ENCODE data around the gene OCA2. TPM values are rescaled to one million over a fixed set of nuclear protein-coding genes. Genes with fewer than 3 reads are reported as not detected.

Gene OCA2
- total and polyA plus RNA-seq, 2 of the 13 experiments (the other 11 are each of a cell fraction or from before 2014, with no cell fraction given) = 0.02 to 0.05 TPM

DNA sequence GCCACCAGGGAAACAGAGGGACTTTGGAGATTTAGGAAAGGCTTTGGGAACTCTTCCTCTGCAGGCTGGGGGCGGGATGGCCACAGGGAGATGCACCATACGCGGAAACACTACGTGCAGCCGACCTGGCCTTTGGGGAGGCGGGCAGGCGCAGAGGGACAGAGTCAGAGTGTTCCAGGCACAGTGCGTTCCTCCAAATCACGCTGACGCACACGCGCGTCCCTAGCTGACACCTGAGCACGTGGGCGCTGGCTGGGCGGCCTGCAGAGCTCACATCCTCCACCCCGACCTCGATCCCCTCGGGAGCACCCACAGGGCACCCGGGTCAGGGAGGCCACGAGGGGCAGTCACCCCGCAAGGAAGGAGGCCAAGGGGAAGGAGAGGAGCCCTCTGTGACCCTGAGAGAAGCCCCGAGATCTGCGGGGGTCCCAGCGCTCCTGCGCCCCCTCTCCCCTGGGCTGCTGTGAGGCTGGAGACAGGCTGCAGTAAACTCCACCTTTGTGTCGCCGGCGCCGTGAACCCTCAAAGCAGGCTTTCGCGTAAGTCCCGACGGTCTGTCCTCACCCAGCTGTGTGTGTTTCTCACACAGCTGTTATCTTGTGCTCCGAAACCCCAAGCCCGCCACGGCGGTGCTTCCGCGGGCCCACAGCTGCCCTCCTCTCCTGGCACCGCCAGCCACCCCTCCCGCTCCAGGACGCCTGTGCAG is 196.3 kb downstream of the OCA2 start (continued):
- TF ChIP-seq, protein P1, sequence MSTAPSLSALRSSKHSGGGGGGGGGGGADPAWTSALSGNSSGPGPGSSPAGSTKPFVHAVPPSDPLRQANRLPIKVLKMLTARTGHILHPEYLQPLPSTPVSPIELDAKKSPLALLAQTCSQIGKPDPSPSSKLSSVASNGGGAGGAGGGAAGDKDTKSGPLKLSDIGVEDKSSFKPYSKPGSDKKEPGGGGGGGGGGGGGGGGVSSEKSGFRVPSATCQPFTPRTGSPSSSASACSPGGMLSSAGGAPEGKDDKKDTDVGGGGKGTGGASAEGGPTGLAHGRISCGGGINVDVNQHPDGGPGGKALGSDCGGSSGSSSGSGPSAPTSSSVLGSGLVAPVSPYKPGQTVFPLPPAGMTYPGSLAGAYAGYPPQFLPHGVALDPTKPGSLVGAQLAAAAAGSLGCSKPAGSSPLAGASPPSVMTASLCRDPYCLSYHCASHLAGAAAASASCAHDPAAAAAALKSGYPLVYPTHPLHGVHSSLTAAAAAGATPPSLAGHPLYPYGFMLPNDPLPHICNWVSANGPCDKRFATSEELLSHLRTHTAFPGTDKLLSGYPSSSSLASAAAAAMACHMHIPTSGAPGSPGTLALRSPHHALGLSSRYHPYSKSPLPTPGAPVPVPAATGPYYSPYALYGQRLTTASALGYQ (CRISPR knock-in tag; IDR thresholded peaks at IDR 0.05) = no peak
- TF ChIP-seq, protein P2, sequence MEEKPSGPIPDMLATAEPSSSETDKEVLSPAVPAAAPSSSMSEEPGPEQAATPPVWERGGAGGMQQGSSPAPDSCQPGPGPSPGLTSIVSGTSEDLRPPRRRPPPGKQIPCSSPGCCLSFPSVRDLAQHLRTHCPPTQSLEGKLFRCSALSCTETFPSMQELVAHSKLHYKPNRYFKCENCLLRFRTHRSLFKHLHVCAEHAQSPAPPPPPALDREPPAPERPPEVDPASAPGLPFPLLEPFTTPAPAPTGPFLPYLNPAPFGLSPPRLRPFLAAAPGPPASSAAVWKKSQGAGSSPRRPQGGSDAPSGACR (CRISPR knock-in tag; IDR thresholded peaks at IDR 0.05) = no peak

DNA sequence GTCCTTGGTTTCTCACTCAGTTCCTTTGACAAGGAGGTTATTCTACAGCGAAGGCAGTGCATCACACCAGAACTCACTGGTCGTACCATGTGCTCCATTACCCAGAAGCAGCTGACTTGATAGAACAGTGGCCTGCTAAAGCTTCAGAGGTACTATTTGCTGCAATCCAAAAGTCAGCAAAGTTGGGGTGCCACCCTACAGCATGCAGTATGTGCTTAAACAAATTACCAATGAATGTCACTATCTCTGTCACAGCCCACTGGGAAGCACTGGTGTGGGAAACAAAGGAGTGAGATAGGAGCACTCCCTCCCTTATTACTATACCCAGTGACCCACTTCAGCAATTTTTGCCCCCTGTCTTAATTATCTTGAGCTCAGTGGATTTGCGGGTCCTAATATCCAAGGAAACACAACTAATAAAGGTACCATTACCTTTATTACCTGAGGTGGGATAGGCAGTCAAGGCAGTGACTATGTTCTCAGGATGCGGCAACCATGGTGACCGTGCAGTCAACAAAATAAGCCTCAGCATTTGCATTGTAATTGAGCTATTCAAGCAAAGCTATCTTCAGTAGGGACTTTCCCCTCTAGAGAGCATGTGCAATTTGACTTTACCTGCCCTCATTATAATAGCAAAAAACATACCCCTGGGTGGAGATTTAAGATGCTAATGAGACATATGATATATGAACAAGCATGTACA is 199.4 kb downstream of the OCA2 start:
- DNase-seq (ENCODE audit: low spot score) (no peak), ATAC-seq (no peak), FAIRE-seq (no peak)
- intact Hi-C loops (cut with micrococcal nuclease; ENCODE audit: unreplicated experiment) (no loop called here), in situ Hi-C loops (cut with HindIII; ENCODE audit: extremely low pct_ligation_motif_present, low pct_unique_long_range_greater_than_20kb) (no loop called here)
- Histone ChIP-seq H3K9ac (ENCODE audit: insufficient read depth, low read depth, low read length) (no peak overlapping the region), H3K9me3 (ENCODE audit: low read length) (peaks cover 3% of the 10 kb centered on the region; the same call in 1 of the 2 replicates), H3K79me2 (ENCODE audit: insufficient read depth, low read length) (no peaks in the 10 kb centered on the region), H3K4me1 (ENCODE audit: insufficient read depth, low read length) (no peaks in the 10 kb centered on the region), H3K4me3 (replicated peaks in 1 of 3; ENCODE audit: insufficient read depth in 1 of 3, low read depth in 2 of 3, low read length in 3 of 3) (no peak overlapping the region), H4K20me1 (ENCODE audit: insufficient read depth, low read length) (no peaks in the 10 kb centered on the region), H2AFZ (ENCODE audit: low read length) (no peak overlapping the region), H3K27me3 (ENCODE audit: control insufficient read depth in 1 of 2, insufficient read depth in 2 of 2, low read length in 2 of 2) (peaks cover 2 to 10% of the 10 kb centered on the region in 2 experiments; a peak in 2 of 5 replicates), H3K27ac (ENCODE audit: extremely low read length, insufficient read depth, low read length) (no peak overlapping the region), H3K36me3 (replicated peaks in 1 of 2; ENCODE audit: control insufficient read depth in 1 of 2, insufficient read depth in 2 of 2, low read length in 2 of 2) (no peaks in the 10 kb centered on the region), H3K4me2 (ENCODE audit: low read depth, low read length) (no peak overlapping the region)
- WGBS (ENCODE audit: low lambda C conversion rate) = 28% methylated on average over 5 of the region's 5 CpGs
- ChIA-PET POLR2A (no interaction called here), CTCF (ENCODE audit: low intra/inter-chr PET ratio, low total read pairs) (no interaction called here)
- BruUV-seq (replicated peaks) = no TSS peak
- TF ChIP-seq ZNF615 (CRISPR knock-in tag; IDR thresholded peaks at IDR 0.05; ENCODE audit: borderline replicate concordance) = no peak
- no peak for TF ChIP-seq HOXD1 (CRISPR knock-in tag; IDR thresholded peaks at IDR 0.05)
- no peak for TF ChIP-seq CEBPG (CRISPR knock-in tag; IDR thresholded peaks at IDR 0.05)
- no peak for TF ChIP-seq ZNF678 (CRISPR knock-in tag; IDR thresholded peaks at IDR 0.05)
- TF ChIP-seq, protein P3, sequence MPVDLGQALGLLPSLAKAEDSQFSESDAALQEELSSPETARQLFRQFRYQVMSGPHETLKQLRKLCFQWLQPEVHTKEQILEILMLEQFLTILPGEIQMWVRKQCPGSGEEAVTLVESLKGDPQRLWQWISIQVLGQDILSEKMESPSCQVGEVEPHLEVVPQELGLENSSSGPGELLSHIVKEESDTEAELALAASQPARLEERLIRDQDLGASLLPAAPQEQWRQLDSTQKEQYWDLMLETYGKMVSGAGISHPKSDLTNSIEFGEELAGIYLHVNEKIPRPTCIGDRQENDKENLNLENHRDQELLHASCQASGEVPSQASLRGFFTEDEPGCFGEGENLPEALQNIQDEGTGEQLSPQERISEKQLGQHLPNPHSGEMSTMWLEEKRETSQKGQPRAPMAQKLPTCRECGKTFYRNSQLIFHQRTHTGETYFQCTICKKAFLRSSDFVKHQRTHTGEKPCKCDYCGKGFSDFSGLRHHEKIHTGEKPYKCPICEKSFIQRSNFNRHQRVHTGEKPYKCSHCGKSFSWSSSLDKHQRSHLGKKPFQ (CRISPR knock-in tag; IDR thresholded peaks at IDR 0.05; ENCODE audit: insufficient replicate concordance) = no peak
- TF ChIP-seq, protein P4, sequence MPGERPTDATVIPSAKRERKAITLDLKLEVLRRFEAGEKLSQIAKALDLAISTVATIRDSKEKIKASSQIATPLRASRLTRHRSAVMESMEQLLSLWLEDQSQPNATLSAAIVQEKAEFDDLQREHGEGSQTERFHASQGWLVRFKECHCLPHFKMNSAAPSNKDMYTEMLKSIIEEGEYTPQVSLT (CRISPR knock-in tag; IDR thresholded peaks at IDR 0.05; ENCODE audit: borderline replicate concordance, low read depth) = no peak
- no peak for TF ChIP-seq KAT2B (IDR thresholded peaks at IDR 0.05; ENCODE audit: borderline replicate concordance, low read depth, low read length)
- no peak for TF ChIP-seq CHCHD3 (CRISPR knock-in tag; IDR thresholded peaks at IDR 0.05)
- TF ChIP-seq, protein P5, sequence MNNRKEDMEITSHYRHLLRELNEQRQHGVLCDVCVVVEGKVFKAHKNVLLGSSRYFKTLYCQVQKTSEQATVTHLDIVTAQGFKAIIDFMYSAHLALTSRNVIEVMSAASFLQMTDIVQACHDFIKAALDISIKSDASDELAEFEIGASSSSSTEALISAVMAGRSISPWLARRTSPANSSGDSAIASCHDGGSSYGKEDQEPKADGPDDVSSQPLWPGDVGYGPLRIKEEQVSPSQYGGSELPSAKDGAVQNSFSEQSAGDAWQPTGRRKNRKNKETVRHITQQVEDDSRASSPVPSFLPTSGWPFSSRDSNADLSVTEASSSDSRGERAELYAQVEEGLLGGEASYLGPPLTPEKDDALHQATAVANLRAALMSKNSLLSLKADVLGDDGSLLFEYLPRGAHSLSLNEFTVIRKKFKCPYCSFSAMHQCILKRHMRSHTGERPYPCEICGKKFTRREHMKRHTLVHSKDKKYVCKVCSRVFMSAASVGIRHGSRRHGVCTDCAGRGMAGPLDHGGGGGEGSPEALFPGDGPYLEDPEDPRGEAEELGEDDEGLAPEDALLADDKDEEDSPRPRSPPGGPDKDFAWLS (CRISPR knock-in tag; IDR thresholded peaks at IDR 0.05; ENCODE audit: borderline replicate concordance) = no peak
- no peak for TF ChIP-seq ZNF775 (CRISPR knock-in tag; IDR thresholded peaks at IDR 0.05; ENCODE audit: borderline replicate concordance)
- no peak for TF ChIP-seq ZIK1 (CRISPR knock-in tag; IDR thresholded peaks at IDR 0.05; ENCODE audit: borderline replicate concordance, low read depth)
- TF ChIP-seq ZNF3 (CRISPR knock-in tag; IDR thresholded peaks at IDR 0.05) = no peak
- TF ChIP-seq NR2F6 (IDR thresholded peaks at IDR 0.05) = no peak
- TF ChIP-seq NR2F6 (CRISPR knock-in tag; IDR thresholded peaks at IDR 0.05) = no peak

All from HepG2 (cell line).